Myocyte (in vitro differentiated cells): ENCODE data around the gene NLK. TPM values are rescaled to one million over a fixed set of nuclear protein-coding genes. Genes with fewer than 3 reads are reported as not detected.
"Not testable (repeated sequence)": the region's sequence is repeated elsewhere in the genome, so short reads cannot be mapped to it uniquely, and the experiment has no call there.

Experiments used
- DNase-seq: peaks from one replicate; pipeline ENCODE4 v3.0.0-alpha.2; 2012; ENCODE audit warnings: low read depth
- total RNA-seq: library from RNA; depleted of rRNA; stranded (reverse); fragments of >200 nt; gene quantifications from 2 replicates; pipeline ENCODE4 v1.2.3, GENCODE V29; 2014

NLK gene
- total RNA-seq, 1 donor from 2014 or later, result 20.8 TPM

GRCh38 chr17:28147017-28147416, 104.5 kb downstream of the NLK start:
- no peak for DNase-seq

GRCh38 chr17:28151001-28151400, 108.5 kb downstream of the NLK start:
- DNase-seq, result no peak

- DNase-seq, result no peak
Observed at GRCh38 chr17:28154214-28154613, 111.7 kb downstream of the NLK start.

DNA sequence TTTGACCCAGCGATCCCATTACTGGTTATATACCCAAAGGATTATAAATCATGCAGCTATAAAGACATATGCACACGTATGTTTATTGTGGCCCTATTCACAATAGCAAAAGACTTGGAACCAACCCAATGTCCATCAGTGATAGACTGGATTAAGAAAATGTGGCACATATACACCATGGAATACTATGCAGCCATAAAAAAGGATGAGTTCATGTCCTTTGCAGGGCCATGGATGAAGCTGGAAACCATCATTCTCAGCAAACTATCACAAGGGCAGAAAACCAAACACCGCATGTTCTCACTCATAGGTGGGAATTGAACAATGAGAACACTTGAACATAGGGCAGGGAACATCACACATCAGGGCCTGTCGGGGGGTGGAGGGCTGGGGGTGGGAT, 112.9 kb downstream of the NLK start:
- DNase-seq, result not testable (repeated sequence)

DNA sequence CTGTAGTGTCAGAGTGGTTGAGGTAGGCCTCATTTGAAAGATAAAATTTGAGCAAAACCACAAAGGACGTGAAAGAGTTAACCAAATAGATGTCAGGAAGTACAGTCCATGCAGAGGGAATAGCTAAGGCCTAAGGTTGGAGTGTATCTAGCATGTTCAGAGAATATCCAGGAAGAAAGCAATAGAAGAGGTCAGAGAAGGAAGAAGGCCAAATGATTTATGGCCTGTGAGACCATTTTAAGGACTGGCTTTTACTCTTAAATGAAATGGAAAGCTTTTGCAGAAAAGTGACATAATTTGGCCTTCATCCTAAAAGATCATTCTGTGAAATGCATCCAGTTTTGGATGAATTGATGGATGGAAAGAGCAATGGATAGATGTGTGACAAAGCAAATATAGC, 116.5 kb downstream of the NLK start:
- no peak for DNase-seq

DNA sequence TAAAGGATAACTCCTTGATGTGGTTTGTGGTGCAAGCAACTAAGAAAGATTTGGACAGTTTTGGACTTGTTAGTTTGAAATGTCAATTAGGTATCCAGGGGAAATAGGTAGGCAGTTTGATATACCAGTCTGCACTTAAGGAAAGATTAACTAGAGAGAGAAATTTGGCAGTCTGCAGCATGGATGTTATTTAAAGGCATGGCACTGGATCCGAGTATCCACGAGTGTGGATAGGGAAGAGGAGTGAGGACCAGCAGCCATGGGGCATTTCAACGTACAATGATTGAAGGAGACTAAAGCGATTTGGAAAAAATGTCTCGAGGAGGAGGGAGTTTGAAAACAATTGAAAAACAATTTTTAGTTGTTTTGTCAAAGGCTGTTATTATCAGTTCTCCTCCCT, 117.4 kb downstream of the NLK start:
- no peak for DNase-seq

- DNase-seq, result no peak
Observed at GRCh38 chr17:28160610-28161009, 118.1 kb downstream of the NLK start.

DNA sequence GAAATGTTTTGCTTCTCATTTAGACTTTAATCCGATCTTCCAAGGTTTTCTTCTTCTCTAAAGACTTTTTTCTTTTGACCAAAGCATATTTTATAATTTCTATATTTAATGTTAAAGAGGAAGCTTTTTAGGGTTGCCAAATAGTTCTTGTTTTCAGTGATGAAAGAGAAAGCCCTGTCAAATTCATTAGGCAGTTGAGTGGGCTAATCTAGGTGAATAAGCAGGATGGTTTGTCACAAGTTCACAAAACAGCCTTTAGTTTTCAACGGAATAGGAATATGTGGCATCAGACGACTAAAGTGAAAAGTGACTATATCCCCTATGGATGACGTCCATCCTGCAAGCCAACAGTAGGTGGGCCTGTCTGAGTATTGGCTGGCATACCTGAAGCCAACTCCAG, 118.8 kb downstream of the NLK start:
- DNase-seq, result no peak

DNA sequence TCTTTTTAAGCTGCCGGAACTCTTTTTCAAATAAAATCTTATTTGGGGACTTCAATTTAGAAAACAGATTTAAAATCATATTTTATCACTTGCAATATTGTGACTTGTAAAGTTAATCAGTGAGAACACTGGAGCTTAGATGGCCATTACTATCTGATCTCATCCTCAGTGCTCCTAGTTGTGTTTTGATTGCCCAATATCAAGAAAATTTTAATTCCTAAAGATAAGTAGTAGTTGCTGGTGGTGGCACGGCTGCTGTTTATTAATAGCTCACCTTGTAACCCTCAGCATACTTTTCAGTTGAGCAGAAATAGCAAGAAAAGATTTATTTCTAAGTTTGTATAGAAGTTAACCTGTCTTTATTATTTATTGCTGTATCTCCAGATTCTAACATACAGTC, 124.0 kb downstream of the NLK start:
- no peak for DNase-seq

GRCh38 chr17:28169621-28170349, 127.3 kb downstream of the NLK start:
- DNase-seq, result no peak

DNA sequence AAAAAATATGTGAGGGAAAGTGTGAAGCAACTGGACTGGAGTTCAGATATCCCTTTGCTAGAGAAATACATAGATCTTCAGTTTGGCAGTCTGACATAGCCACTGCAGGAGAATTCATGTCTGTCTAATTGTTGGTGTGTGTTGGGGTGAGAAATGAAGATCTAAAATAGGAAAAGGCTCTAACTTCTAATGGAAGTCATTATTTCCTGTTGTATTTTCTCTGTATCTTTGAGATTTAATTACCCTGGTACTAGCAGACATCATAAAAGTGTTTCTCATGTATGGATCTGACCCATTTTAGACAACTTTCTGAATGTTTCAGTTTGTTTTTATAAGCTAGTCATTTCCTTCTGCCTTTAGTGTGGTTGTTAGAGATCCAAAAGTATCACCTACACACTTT, 128.3 kb downstream of the NLK start:
- no peak for DNase-seq

- DNase-seq, result no peak
Observed at GRCh38 chr17:28173031-28173561, 130.6 kb downstream of the NLK start.

GRCh38 chr17:28173801-28174200, 131.3 kb downstream of the NLK start:
- no peak for DNase-seq

DNA sequence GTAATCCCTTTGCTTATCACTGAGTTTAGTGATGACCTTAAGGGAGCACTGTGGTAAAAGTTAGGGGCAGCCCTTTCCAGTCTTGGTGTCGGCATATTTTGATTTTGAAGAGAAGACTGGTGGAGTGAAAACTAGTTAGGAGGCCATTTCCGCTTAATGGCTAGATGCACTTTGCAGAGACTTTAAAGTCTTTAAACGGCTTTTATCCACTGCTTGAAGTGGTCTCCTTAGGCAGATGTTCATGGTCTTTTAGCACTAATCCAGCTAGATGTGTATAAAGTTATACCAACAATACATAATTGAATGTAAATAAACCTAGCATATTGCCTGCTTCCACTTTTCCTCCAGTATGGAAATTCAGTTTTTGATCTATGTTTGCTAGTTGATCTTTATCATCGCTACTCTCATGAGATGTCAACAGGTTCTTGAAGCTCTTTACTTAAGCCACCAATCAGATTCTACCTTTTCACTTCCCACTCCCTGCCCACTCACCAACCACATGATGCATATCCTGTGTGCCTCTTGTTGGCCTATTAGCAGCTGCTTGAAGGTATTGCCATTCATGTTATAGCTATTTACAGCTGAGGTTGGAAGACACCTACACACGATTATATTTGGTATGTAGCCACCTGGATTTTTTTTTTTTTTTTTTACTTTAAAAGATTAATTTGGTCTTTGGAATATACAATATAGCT, 132.0 kb downstream of the NLK start:
- no peak for DNase-seq

- no peak for DNase-seq
Observed at GRCh38 chr17:28177351-28177750, 134.9 kb downstream of the NLK start.

GRCh38 chr17:28178800-28179199, 136.3 kb downstream of the NLK start:
- no peak for DNase-seq

GRCh38 chr17:28180449-28180848, 138.0 kb downstream of the NLK start:
- DNase-seq, result no peak

DNA sequence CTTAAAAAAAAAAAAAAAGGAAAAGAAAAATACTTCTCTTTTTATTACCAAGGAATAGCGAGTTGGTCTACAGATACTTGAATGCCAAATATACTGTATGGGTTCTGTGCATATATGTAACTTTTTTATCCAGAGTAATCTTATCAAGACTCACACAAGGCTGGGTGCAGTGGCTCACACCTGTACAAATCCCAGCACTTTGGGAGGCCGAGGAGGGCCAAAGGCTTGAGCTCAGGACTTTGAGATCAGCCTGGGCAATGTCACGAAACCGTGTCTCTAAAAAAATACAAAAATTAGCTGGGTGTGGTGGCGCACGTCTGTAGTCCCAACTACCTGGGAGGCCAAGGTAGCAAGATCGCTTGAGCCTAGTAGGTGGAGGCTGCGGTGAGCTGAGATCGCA, 139.1 kb downstream of the NLK start:
- no peak for DNase-seq

GRCh38 chr17:28182559-28182958, 140.1 kb downstream of the NLK start:
- DNase-seq, result no peak

GRCh38 chr17:28185658-28186057, 143.2 kb downstream of the NLK start:
- no peak for DNase-seq

DNA sequence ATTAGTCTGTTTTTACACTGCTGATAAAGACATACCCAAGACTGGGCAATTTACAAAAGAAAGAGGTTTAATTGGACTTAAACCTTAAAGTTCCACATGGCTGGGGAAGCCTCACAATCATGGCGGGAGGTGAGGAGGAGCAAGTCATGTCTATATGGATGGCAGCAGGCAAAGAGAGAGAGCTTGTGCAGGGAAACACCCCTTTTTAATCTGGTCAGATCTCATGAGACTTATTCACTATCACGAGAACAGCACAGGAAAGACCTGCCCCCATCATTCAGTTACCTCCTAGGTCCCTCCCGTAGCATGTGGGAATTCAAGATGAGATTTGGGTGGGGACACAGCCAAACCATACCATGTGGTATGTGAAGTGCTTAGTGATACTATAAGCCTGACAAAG, 144.0 kb downstream of the NLK start:
- not testable (repeated sequence) for DNase-seq

DNA sequence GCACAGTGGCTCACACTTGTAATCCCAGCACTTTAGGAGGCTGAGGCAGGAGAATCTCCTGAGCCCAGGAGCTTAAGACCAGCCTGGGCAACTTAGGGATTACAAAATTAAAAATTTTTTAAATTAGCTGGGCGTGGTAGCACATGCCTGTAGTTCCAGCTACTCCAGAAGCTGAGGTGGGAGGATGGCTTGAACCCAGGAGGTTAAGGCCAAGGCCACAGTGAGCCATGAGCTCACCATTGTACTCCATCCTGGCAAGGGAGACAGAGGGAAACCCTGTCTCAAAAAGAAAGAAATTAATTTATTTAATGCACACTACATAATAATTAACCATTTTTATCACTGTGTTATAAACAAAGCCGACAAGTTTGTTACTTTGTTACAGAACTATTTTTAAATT, 145.5 kb downstream of the NLK start:
- DNase-seq, result no peak

GRCh38 chr17:28188841-28189263, 146.4 kb downstream of the NLK start:
- peak; percentile 96 for DNase-seq
